ENCODE results near the gene CRYZ. TPM values are rescaled to one million over a fixed set of nuclear protein-coding genes. Genes with fewer than 3 reads are reported as not detected.
A peak's percentile ranks its signal among the peaks of the same experiment; 100 is the strongest.

The CRYZ gene
- total and polyA plus RNA-seq, 10 of the 15 experiments (the other 5 are each of a cell fraction or from before 2014, with no cell fraction given) = 53.4 to 194 (median 79.8) TPM

GRCh38 chr1:74732960-74733603, at the start of gene CRYZ, which contains the start of gene TYW3 (continued):
- TF ChIP-seq MTA3 (IDR thresholded peaks at IDR 0.05; ENCODE audit: borderline replicate concordance, low read length) (peak; percentile 75; the same call in 1 of the 2 replicates), POLR2AphosphoS5 (IDR thresholded peaks at IDR 0.05; ENCODE audit: low read length) (peak; percentile 95), ZNF24 (IDR thresholded peaks at IDR 0.05) (peak; percentile 71), SRF (IDR thresholded peaks at IDR 0.05; ENCODE audit: low read depth in 2 of 2, low read length in 2 of 2) (no peak), ZNF207 (IDR thresholded peaks at IDR 0.05; ENCODE audit: borderline replicate concordance) (peak; percentile 70; the same call in 1 of the 2 replicates), ASH2L (IDR thresholded peaks at IDR 0.05; ENCODE audit: borderline replicate concordance, low read depth) (0 out of 2 replicates have a peak, but pooled peaks have one; percentile 98), POLR2A (IDR thresholded peaks at IDR 0.05; ENCODE audit: low read depth, low read length) (peak; percentile 89), ZNF592 (IDR thresholded peaks at IDR 0.05) (no peak), RCOR1 (conservative IDR thresholded peaks at IDR 0.05; ENCODE audit: low read depth, low read length) (peak; percentile 43; the same call in 1 of the 2 replicates), ZNF384 (IDR thresholded peaks at IDR 0.05; ENCODE audit: borderline replicate concordance, low read depth, low read length) (no peak), TCF3 (IDR thresholded peaks at IDR 0.05; ENCODE audit: borderline replicate concordance, insufficient read depth, low read depth, low read length) (no peak), PAX8 (IDR thresholded peaks at IDR 0.05) (0 out of 2 replicates have a peak, but pooled peaks have one; percentile 18), ZNF622 (IDR thresholded peaks at IDR 0.05) (no peak), MLLT1 (IDR thresholded peaks at IDR 0.05) (peak; percentile 76; the same call in 1 of the 2 replicates), PBX3 (IDR thresholded peaks at IDR 0.05; ENCODE audit: insufficient replicate concordance, low read depth, low read length) (no peak), BHLHE40 (IDR thresholded peaks at IDR 0.05; ENCODE audit: borderline replicate concordance in 1 of 2, low read depth in 2 of 2, low read length in 1 of 2) (no peak), BRCA1 (IDR thresholded peaks at IDR 0.05; ENCODE audit: low read depth, low read length) (no peak), ATF7 (IDR thresholded peaks at IDR 0.05; ENCODE audit: low read depth) (peak; percentile 52; the same call in 1 of the 2 replicates), MAX (IDR thresholded peaks at IDR 0.05; ENCODE audit: low read depth, low read length) (peak; percentile 73), SREBF2 (IDR thresholded peaks at IDR 0.05; ENCODE audit: low read length) (no peak; the same call in 1 of the 2 replicates), TBL1XR1 (IDR thresholded peaks at IDR 0.05; ENCODE audit: low read depth, low read length) (peak; percentile 44; the same call in 1 of the 2 replicates), STAT1 (conservative IDR thresholded peaks at IDR 0.05) (0 out of 2 replicates have a peak, but pooled peaks have one; percentile 24)

All from GM12878 (cell line).